Measurements from ENCODE around the gene ENTREP3. TPM values are rescaled to one million over a fixed set of nuclear protein-coding genes. Genes with fewer than 3 reads are reported as not detected.

The ENTREP3 gene
- total RNA-seq, 1 donor from 2014 or later, result 51.9 TPM

- DNase-seq (ENCODE audit: low spot score in 2 of 2, unreplicated experiment in 2 of 2), result no peak
- H3K27me3 Mint-ChIP-seq (ENCODE audit: low read depth), result no peaks in the 10 kb centered on the region
- H3K4me1 Mint-ChIP-seq, result peaks cover 23% of the 10 kb centered on the region
- no peak overlapping the region for H3K4me3 Mint-ChIP-seq
- no peak for TF ChIP-seq CTCF (IDR thresholded peaks at IDR 0.05; ENCODE audit: unreplicated experiment)
- H3K36me3 Mint-ChIP-seq, result no peaks in the 10 kb centered on the region
- no peak overlapping the region for H3K27ac Mint-ChIP-seq
- H3K9me3 Mint-ChIP-seq, result no peaks in the 10 kb centered on the region
Observed at GRCh38 chr1:155205035-155205434, 50.2 kb downstream of the ENTREP3 start.

GRCh38 chr1:155202731-155203515 is 52.4 kb downstream of the ENTREP3 start:
- no peak for TF ChIP-seq CTCF (IDR thresholded peaks at IDR 0.05; ENCODE audit: unreplicated experiment)
- Mint-ChIP-seq H3K9me3 (no peaks in the 10 kb centered on the region), H3K4me3 (no peak overlapping the region), H3K36me3 (no peaks in the 10 kb centered on the region), H3K4me1 (peaks cover 11% of the 10 kb centered on the region), H3K27me3 (ENCODE audit: low read depth) (no peaks in the 10 kb centered on the region), H3K27ac (no peak overlapping the region)
- no peak for DNase-seq (ENCODE audit: low spot score in 2 of 2, unreplicated experiment in 2 of 2)

- Mint-ChIP-seq H3K27me3 (ENCODE audit: low read depth) (no peaks in the 10 kb centered on the region), H3K27ac (no peak overlapping the region), H3K9me3 (no peaks in the 10 kb centered on the region), H3K36me3 (peaks cover 2% of the 10 kb centered on the region), H3K4me1 (peaks cover 6% of the 10 kb centered on the region), H3K4me3 (no peak overlapping the region)
- TF ChIP-seq CTCF (IDR thresholded peaks at IDR 0.05; ENCODE audit: unreplicated experiment), result no peak
- no peak for DNase-seq (ENCODE audit: low spot score in 2 of 2, unreplicated experiment in 2 of 2)
Observed at GRCh38 chr1:155202198-155202597, 53.1 kb downstream of the ENTREP3 start.

GRCh38 chr1:155200920-155201319 is 54.4 kb downstream of the ENTREP3 start:
- Mint-ChIP-seq H3K4me3 (no peak overlapping the region), H3K9me3 (no peaks in the 10 kb centered on the region), H3K27me3 (ENCODE audit: low read depth) (no peaks in the 10 kb centered on the region), H3K36me3 (peaks cover 5% of the 10 kb centered on the region), H3K4me1 (no peaks in the 10 kb centered on the region), H3K27ac (no peak overlapping the region)
- DNase-seq (ENCODE audit: low spot score in 2 of 2, unreplicated experiment in 2 of 2), result no peak
- no peak for TF ChIP-seq CTCF (IDR thresholded peaks at IDR 0.05; ENCODE audit: unreplicated experiment)

- no peaks in the 10 kb centered on the region for H3K9me3 Mint-ChIP-seq
- no peaks in the 10 kb centered on the region for H3K27me3 Mint-ChIP-seq (ENCODE audit: low read depth)
- peaks cover 5% of the 10 kb centered on the region for H3K36me3 Mint-ChIP-seq
- no peak for TF ChIP-seq CTCF (IDR thresholded peaks at IDR 0.05; ENCODE audit: unreplicated experiment)
- no peak overlapping the region for H3K4me3 Mint-ChIP-seq
- H3K27ac Mint-ChIP-seq, result no peak overlapping the region
- H3K4me1 Mint-ChIP-seq, result peaks cover 6% of the 10 kb centered on the region
- DNase-seq (ENCODE audit: low spot score in 2 of 2, unreplicated experiment in 2 of 2), result no peak
Observed at GRCh38 chr1:155199792-155200191, 55.5 kb downstream of the ENTREP3 start.

Measured in mesothelial cell of epicardium (in vitro differentiated cells).